Hematopoietic multipotent progenitor cell treated with erythropoietin and hydrocortisone succinate and interleukin-3 and kit ligand, for 8 days (in vitro differentiated cells): ENCODE results near the gene ODAD2.
"Not testable (repeated sequence)": the region's sequence is repeated elsewhere in the genome, so short reads cannot be mapped to it uniquely, and the experiment has no call there.

ENCODE experiments used
- DNase-seq: peaks from one replicate; pipeline ENCODE4 v3.0.0-alpha.2; 2015

The ODAD2 gene

DNA sequence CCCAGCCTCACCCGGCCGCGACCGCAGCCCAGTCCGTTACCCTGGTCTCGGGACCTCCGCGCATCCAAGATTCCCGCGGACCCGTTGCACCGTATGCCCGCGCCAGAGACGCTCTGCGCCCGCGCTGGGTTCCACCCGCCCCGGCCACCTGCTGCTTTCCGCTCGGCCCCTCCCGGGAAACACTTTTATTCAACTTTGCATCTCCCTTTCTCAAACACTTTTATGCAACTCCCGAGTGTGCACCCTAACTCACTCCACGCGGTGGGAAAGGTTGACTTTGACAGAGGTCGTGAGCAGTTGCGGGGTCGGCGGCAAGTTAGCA, at the start of gene ODAD2:
TSS of gene ODAD2 (minus strand) at position 126 of the 322 bp plus-strand sequence. CDS start 3,937 bp downstream, outside the sequence.
- DNase-seq = no peak

GRCh38 chr10:28047061-28047460, 48.2 kb upstream of the ODAD2 start:
- no peak for DNase-seq

- no peak for DNase-seq
These were observed 47.7 kb upstream of the ODAD2 start for GRCh38 chr10:28046579-28046978.

DNA sequence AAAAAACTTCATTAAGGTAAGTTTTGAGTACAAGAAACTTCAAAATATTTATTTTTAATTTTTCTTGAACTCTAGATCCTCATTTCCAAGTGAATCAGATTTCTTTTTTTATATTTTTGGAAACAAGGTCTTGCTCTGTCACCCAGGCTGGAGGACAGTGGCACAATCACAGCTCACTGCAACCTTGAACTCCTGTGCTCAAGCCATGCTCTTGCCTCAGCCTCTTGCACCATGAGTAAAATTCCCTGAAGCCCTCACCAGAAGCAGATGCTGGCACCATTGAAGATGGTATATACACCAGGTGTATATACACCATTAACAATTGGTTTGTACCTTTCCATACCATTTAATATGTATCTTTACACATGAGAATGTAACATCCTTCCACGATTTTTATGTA, 45.1 kb upstream of the ODAD2 start:
- no peak for DNase-seq

- no peak for DNase-seq
These were observed 37.7 kb upstream of the ODAD2 start for GRCh38 chr10:28036587-28036986.

DNA sequence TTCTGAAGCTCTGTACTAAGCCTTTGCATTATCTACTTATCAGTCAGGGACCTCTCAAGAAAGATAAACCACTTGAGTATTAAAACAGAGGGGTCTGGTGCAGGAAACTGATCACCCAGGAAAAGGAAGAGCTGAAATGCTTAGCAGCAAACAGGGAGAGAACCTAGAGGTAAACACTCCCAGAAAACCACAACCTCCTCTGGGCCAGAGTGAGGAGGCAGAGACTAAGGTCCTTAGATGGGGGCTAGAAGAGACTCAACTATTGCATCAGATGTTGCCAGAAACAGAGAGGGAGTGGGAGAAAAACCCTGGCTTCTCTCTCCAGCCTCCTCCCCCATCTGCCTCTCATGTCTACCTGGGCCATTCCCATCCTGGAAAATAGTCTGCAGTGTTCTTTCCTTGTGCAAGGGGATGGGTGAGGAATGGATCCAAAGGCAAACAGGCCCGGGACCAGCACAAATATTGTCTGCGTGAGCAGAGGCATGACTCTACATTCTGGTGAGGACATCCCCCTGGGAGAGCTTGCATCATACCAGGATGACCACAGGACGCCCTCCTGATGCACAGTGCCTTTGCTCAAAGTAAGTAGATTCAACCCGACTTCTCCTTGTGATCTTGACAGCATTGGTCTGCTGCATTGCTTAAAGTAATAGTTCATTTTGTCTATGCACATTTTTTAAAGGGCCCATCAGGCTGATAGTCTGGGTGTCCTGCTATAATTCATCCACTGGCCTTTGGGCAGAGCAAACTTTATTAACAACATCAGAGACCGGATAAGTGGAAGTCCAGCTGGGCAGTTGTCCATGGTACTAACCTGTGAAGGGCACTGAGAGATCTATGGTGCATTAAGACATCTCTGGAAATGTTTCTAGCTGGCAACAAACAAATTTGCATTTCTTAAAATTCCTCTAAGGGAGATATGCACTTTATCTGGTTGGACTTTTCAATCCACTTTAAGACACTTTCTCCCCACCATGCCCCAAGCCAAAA, 22.4 kb upstream of the ODAD2 start:
- DNase-seq = no peak

GRCh38 chr10:28020080-28020860, 21.4 kb upstream of the ODAD2 start:
- no peak for DNase-seq

- DNase-seq = no peak
These were observed 15.8 kb upstream of the ODAD2 start for GRCh38 chr10:28014651-28015050.

DNA sequence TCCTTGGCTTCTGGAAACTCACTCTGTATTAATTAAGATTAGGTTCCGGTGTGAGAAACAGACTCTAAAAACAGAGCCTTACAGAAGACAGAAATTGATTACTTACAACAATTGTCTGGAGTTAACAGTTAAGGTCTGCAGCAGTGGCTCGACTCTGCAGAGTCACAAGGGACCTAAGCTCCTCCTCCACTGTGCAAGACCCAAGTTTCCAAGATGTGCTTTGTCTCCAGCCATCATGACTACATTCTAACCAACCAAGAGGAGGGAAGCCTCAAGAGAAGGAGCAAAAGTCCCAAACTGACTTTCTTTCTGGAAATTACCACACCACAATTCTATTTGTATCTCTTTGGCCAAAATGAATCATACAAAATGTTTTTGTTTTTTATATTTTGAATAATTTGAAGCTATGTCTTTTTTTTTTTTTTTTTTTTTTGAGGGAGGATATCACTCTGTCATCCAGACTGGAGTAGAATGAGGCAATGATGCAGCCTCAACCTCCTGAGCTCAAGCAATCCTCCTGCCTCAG, 14.2 kb upstream of the ODAD2 start:
- no peak for DNase-seq

- no peak for DNase-seq
These were observed 11.9 kb upstream of the ODAD2 start for GRCh38 chr10:28010821-28011220.

- no peak for DNase-seq
These were observed 9.2 kb upstream of the ODAD2 start for GRCh38 chr10:28008054-28008453.

GRCh38 chr10:28001353-28001752, 2.5 kb upstream of the ODAD2 start:
- no peak for DNase-seq

- DNase-seq = no peak
These were observed 513 bp downstream of the ODAD2 start for GRCh38 chr10:27998178-27998953.

- no peak for DNase-seq
These were observed 1.1 kb downstream of the ODAD2 start for GRCh38 chr10:27997865-27998177.

DNA sequence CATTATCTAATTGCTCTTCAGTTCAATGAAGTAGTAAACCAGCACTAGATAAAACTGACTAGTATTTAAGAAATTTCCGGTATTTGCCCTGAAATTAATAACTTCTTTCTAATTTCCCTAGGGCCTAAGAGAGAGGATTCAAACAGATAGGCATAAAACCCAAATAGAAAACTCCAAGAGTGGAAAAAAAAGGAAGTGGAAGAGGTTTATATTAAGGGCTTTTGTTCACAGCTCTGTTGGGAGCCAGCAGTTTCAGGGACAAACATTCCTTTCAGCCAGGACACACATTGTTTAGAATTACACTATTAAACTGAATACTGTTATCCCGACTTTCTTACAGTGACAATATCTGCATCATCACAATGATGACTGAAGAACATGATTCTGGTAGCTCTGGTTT, 3.6 kb downstream of the ODAD2 start:
- no peak for DNase-seq

DNA sequence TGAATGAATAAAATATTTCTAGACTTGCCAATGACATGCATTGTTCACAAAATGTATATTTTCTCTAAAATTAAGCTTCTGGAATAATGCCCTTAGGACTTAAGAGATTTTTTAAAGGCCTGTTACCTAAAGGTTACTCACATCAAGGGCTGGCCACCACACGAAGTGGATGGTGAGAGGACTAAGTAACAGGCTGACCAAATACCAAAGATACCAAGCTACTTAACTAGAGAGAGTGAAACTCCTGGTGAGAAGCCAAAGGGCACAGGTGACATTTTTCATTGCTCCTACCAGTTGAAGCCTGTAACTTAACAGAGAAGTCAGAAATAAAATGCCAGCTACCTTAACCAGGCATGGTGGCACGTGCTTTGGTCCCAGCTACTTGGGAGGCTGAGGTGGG, 9.5 kb downstream of the ODAD2 start:
- not testable (repeated sequence) for DNase-seq

- no peak for DNase-seq
These were observed 12.1 kb downstream of the ODAD2 start for GRCh38 chr10:27986821-27987220.

DNA sequence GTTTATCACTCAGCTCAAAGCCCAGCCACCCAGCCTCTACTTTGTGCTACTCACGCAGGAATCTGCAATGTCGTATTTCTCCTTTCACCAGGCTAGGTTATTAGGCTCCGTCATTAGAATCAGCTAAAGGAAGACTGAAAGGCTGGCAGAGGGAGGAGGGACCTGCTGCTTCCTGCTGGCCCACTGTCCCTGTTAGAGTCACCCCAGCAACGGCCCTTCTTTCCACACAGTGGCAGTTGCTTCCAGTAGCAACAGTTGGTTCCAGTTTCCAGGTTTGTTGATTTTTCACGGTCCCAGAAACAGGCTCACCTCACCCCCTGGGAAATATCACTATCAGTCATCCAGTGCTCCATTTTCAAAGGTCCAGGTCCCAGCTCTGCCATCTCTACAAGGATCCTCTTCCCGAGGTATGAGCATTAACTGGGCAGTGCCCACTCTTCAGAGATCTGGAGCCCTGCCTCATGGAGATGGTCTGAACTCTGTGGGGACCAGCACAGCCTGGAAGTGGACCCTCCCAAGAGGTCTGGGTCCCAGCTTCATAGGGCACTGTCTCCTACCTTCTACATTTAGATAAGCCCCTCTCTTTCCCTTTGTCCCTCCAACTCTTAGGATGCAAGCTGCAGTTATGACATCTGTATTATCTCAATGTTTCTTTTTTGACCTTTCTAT, 15.9 kb downstream of the ODAD2 start:
- no peak for DNase-seq

GRCh38 chr10:27981744-27982143, 17.1 kb downstream of the ODAD2 start:
- no peak for DNase-seq

- DNase-seq = not testable (repeated sequence)
These were observed 28.1 kb downstream of the ODAD2 start for GRCh38 chr10:27970795-27971194.

GRCh38 chr10:27969931-27970330, 28.9 kb downstream of the ODAD2 start:
- not testable (repeated sequence) for DNase-seq

- no peak for DNase-seq
These were observed 39.7 kb downstream of the ODAD2 start for GRCh38 chr10:27959093-27959715.
